HG02870 (cell line): Measurements from ENCODE around the gene PGA3.
A peak's percentile ranks its signal among the peaks of the same experiment; 100 is the strongest.
"Not testable (repeated sequence)": the region's sequence is repeated elsewhere in the genome, so short reads cannot be mapped to it uniquely, and the experiment has no call there.

Experiments used
- ATAC-seq: cut with Tn5 transposase; IDR thresholded peaks from one replicate; pipeline ENCODE4 v1.9.1; 2021; ENCODE audit warnings: mild to moderate bottlenecking, moderate library complexity; ENCODE audit not compliant: unreplicated experiment

Gene PGA3

DNA sequence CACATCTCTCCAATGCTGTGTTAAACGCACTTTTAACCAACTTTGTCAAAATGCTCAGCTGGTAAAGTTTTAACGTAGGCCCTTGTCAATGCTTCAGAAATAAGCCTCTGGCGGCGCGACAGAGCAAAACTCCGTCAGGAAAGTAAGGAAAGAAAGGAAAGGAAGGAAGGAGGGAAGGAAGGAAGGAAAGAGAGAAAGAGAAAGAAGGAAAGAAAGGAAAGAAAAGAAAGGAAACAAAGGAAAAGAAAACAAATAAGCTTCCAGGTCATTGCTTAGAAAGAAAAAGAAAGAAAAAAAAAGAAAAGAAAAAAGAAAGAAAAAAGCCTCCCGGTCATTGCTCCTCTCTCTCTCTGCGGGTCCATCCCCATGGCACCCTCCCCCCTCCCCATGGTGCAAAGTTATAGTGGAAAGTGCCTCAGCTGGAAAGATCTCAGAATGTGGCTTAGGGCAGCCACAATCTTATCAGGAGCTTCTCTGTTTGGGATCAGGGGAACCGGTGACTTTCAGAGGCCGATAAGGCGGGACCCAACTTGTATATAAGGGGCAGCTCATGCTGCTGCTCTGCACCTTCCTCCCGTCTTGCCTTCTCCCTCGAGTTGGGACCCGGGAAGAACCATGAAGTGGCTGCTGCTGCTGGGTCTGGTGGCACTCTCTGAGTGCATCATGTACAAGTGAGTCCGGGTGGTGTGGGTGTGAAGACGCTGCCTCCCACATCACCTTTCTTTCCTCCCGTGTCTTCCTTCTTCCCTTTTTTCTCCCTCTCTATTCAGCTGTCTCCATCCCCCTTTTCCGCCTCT is at the start of gene PGA3:
Gene PGA3, plus strand, starts transcription at position 566 of the 797 bp plus-strand sequence. Its CDS starts 50 bp downstream, at position 616.
- not testable (repeated sequence) for ATAC-seq

GRCh38 chr11:61153593-61154095 is 49.7 kb upstream of the PGA3 start:
- no peak for ATAC-seq

- ATAC-seq: no peak
Observed at GRCh38 chr11:61154528-61154927, 48.8 kb upstream of the PGA3 start.

- no peak for ATAC-seq
Observed at GRCh38 chr11:61155312-61155711, 48.0 kb upstream of the PGA3 start.

GRCh38 chr11:61155741-61156140 is 47.6 kb upstream of the PGA3 start:
- ATAC-seq: no peak

DNA sequence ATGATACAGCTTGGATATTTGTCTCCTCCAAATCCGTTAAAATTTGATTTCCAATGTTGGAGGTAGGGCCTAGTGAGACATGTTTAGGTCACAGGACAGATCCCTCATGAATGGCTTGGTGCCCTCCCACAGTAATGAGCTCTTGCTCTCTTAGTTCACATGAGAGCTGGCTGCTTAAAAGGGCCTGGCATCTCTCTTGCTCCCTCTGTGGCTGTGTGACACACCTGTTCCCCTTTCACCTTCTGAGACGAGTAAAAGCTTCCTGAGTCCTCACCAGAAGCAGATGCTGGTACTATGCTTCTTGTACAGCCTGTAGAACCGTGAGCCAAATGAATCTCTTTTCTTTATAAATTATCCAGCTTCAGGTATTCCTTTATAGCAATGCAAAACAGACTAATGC is 45.6 kb upstream of the PGA3 start:
- no peak for ATAC-seq

GRCh38 chr11:61158691-61159381 is 44.5 kb upstream of the PGA3 start:
- no peak for ATAC-seq

- ATAC-seq: no peak
Observed at GRCh38 chr11:61160487-61161189, 42.7 kb upstream of the PGA3 start.

GRCh38 chr11:61161190-61162091 is 41.9 kb upstream of the PGA3 start, which contains the start of gene VPS37C:
TSS of gene VPS37C (minus strand) at chr11:61161426. CDS start at chr11:61138829, 22,597 bp downstream.
- ATAC-seq: peak; percentile 72

DNA sequence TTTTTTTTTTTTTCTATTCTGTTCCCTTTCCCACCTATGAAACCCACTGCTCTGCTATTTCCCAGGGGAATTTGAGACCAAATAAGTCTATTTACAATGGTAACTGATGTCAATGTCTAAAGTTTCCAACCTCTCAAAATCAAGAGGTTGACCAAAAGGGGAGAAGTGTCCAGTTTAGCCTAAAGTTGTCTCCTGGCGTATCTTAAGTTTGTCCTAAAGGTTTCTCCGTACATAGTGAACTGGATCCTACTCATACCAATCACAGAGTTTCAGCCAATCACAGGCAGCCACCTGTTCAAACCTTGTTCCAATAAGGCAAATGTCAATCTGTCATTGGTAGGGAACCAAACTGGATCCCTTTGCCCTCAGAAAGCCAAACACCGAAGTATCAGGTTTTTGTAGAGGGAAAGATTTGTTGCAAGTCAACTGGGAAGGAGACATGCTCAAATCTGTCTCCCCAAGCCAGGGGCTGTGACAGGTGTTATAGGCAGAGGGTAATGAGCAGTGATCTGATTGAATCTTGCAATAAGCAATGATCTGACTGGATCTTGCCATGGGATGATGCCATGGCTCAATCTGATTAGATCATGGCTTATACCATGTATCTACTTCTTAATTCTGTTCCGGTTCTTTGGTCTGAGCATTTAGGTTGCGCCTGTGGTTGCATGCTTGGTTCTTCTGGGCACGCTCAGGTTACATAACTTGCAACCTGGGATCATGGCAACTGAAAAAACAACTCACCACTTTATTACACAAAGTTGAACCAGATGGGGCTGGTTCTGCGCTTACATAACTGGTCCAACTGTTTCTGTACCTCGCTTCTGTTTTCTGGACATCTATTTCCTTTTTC is 41.0 kb upstream of the PGA3 start:
- ATAC-seq: no peak

DNA sequence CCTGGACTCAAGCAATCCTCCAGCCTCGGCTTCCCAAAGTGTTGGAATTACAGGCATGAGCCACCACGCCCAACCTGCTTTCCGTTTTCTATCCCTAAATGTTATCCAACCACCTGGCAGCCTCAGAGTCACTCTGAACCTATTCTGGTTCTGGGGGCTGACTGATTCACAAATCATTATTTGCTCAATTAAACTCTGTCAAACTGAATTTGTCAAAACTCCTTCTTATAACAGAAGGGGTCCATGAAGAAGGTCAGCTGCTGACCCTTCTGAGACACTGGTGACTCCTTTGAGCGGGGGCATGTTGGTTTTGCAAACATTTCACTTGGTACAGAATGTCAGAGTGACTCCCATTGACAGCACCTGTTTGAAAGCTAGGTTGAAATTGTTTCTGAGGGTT is 40.3 kb upstream of the PGA3 start:
- no peak for ATAC-seq

- ATAC-seq: no peak
Observed at GRCh38 chr11:61163714-61164605, 39.4 kb upstream of the PGA3 start.

- ATAC-seq: no peak
Observed at GRCh38 chr11:61164606-61165424, 38.5 kb upstream of the PGA3 start.

GRCh38 chr11:61165785-61166184 is 37.5 kb upstream of the PGA3 start:
- ATAC-seq: not testable (repeated sequence)

GRCh38 chr11:61166331-61166730 is 37.0 kb upstream of the PGA3 start:
- not testable (repeated sequence) for ATAC-seq

DNA sequence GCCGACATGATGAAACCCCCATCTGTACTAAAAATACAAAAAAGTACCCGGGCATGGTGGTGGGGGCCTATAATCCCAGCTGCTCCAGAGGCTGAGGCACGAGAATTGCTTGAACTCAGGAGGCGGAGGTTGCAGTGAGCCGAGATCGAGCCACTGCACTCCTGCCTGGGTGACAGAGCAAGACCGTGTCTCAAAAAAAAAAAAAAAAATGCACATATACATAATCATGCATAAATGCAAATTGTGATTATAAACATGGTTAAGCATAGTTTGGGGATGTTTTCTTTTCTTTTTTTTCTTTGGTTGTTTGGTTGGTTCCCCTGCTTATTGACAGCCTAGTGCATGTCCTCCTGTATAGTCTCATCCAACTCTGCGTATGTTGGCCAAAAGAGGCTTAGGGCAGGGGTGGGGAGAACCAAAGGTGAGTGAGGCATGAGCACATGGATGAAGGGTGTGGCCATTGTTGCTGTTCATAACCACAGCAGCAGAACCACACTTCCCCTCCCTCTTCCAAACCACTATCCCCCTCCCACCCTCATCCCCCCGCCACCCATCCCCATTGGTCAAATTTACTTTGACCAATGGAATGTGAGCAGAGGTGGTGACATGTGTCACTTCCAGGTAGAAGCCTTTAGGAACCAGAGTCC is 35.1 kb upstream of the PGA3 start:
- no peak for ATAC-seq

DNA sequence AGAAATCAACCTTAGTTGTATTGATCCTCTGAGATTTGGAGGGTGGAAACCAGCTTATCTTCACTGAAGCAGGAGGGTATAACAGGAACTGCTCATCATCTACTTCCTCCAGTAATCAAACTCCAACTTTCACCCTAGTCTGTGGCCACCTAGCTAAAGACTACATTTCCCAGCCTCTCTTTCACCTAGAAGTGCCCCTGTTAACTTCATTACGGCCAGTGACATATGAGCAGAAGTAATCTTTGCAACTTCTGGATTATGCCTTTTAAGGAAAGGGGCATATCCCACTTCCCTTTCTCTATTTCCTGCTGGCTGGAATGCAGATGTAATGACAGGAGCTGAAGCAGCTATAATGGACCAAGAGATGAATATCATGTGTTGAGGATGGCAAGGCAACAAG is 34.5 kb upstream of the PGA3 start:
- ATAC-seq: no peak
